Measurements from ENCODE around the gene HTR3E.

GRCh38 chr3:184096811-184097383 is at the start of gene HTR3E:
- TF ChIP-seq CTCF (IDR thresholded peaks at IDR 0.05) (no peak), POLR2AphosphoS5 (IDR thresholded peaks at IDR 0.05) (no peak), EP300 (IDR thresholded peaks at IDR 0.05; ENCODE audit: low read depth) (no peak), POLR2A (IDR thresholded peaks at IDR 0.05) (no peak)
